HCT116 (cell line): ENCODE measurements around the gene UBASH3B. TPM values are rescaled to one million over a fixed set of nuclear protein-coding genes. Genes with fewer than 3 reads are reported as not detected.

Experiments used
- ATAC-seq: fragments of 200-7000 bp; cut with Tn5 transposase; 2 replicates; pipeline ENCODE4 v1.9.1; 2020; ENCODE audit warnings: mild to moderate bottlenecking, moderate library complexity
- BruUV-seq: library from RNA; stranded (reverse); fragments of 400-500 nt; replicated peaks from 2 replicates; lab custom pipeline; 2021; lab: Mats Ljungman, UMichigan
- CTCF ChIA-PET: fragments of 300-600 bp; sonication (Branson Sonifier 250); formaldehyde crosslinking; loops from one replicate; lab custom pipeline; 2021; ENCODE audit warnings: antibody characterized with exemption; lab: Charles Lee
- POLR2A ChIA-PET: fragments of 300-600, 350-600 bp; sonication (Branson Sonifier 250); formaldehyde crosslinking; loops from one replicate; lab custom pipeline; 2021; ENCODE audit warnings: antibody characterized with exemption; lab: Charles Lee
- RAD21 ChIA-PET, 2 experiments: fragments of 300-600 bp; sonication (Branson Sonifier 250); formaldehyde crosslinking; loops; one replicate each; lab custom pipeline; 2023; ENCODE audit warnings: low total read pairs in 2 of 2; ENCODE audit not compliant: uncharacterized antibody in 2 of 2, unreplicated experiment in 2 of 2, low non-redundant PET in 1 of 2; lab: Charles Lee
- DNase-seq: peaks from one replicate; pipeline ENCODE4 v3.0.0-alpha.2; 2010; ENCODE audit warnings: low read depth, low spot score
- H2AFZ ChIP-seq: fragments of 200-600 bp; shearing (Covaris generic), sonication (generic); 2 replicates; pipeline ENCODE4 v1.6.1; 2017; ENCODE audit warnings: low read depth, mixed run types, mixed read lengths, antibody characterized with exemption, low read length; ENCODE audit not compliant: poor library complexity, severe bottlenecking
- H3K27ac ChIP-seq: 2 replicates; pipeline ENCODE4 v1.5.1; 2012; ENCODE audit warnings: low read depth, low read length
- H3K27me3 ChIP-seq: fragments of 200-600 bp; sonication (generic); 2 replicates; pipeline ENCODE4 v1.6.1; 2016; ENCODE audit warnings: mixed run types, low read length, mixed read lengths; ENCODE audit not compliant: insufficient read depth
- H3K36me3 ChIP-seq, 2 experiments: fragments of 200-500 bp in 1 of 2; fragments of 200-600 bp in 1 of 2; sonication (Bioruptor generic) in 1 of 2; sonication (generic) in 1 of 2; 2 replicates each; pipeline versions ENCODE4 v1.5.1 to v1.6.1; 2014 to 2016; ENCODE audit warnings: low read length in 2 of 2, inconsistent platforms in 1 of 2, mixed read lengths in 1 of 2, mixed run types in 1 of 2; ENCODE audit not compliant: insufficient read depth in 2 of 2, control insufficient read depth in 1 of 2
- H3K4me1 ChIP-seq, 2 experiments: fragments of 200-600 bp in 1 of 2; sonication (generic) in 1 of 2; 2 replicates each; pipeline versions ENCODE4 v1.5.1 to v1.6.1; 2012 to 2017; ENCODE audit warnings: low read length in 2 of 2, inconsistent platforms in 1 of 2, mild to moderate bottlenecking in 1 of 2, mixed read lengths in 1 of 2, mixed run types in 1 of 2, moderate library complexity in 1 of 2; ENCODE audit not compliant: insufficient read depth in 2 of 2, control insufficient read depth in 1 of 2
- H3K4me2 ChIP-seq: fragments of 200-600 bp; sonication (generic); 2 replicates; pipeline ENCODE4 v1.6.1; 2017; ENCODE audit warnings: mixed run types, low read length, mixed read lengths
- H3K4me3 ChIP-seq, 2 experiments: fragments of 200-600 bp in 1 of 2; sonication (generic) in 1 of 2; replicated peaks in 1 of 2; 2 replicates each; pipeline ENCODE4 v1.5.1; 2011 to 2016; ENCODE audit warnings: low read length in 2 of 2, control low read depth in 1 of 2, low read depth in 1 of 2, mild to moderate bottlenecking in 1 of 2, mixed read lengths in 1 of 2, mixed run types in 1 of 2
- H3K79me2 ChIP-seq: fragments of 200-600 bp; sonication (generic); 2 replicates; pipeline ENCODE4 v1.6.1; 2017; ENCODE audit warnings: mild to moderate bottlenecking, mixed run types, low read length, moderate library complexity, mixed read lengths; ENCODE audit not compliant: insufficient read depth
- H3K9ac ChIP-seq: fragments of 200-600 bp; sonication (generic); 2 replicates; pipeline ENCODE4 v1.6.1; 2016; ENCODE audit warnings: low read length, mixed read lengths
- H3K9me2 ChIP-seq: fragments of 200-600 bp; sonication (generic), shearing (Covaris generic); 2 replicates; pipeline ENCODE4 v1.6.1; 2017; ENCODE audit warnings: mixed run types, mild to moderate bottlenecking, moderate library complexity; ENCODE audit not compliant: insufficient read depth
- H3K9me3 ChIP-seq, 2 experiments: fragments of 200-500 bp in 1 of 2; fragments of 200-600 bp in 1 of 2; sonication (Bioruptor generic) in 1 of 2; sonication (generic) in 1 of 2; 2 replicates each; pipeline ENCODE4 v1.6.1; 2014 to 2017; ENCODE audit warnings: low read length in 2 of 2, mixed read lengths in 2 of 2, inconsistent platforms in 1 of 2, low read depth in 1 of 2, mild to moderate bottlenecking in 1 of 2, mixed run types in 1 of 2, moderate library complexity in 1 of 2; ENCODE audit not compliant: control insufficient read depth in 1 of 2, insufficient read depth in 1 of 2
- H4K20me1 ChIP-seq: fragments of 200-600 bp; sonication (generic), shearing (Covaris generic); 2 replicates; pipeline ENCODE4 v1.6.1; 2017; ENCODE audit warnings: mixed run types, mild to moderate bottlenecking, moderate library complexity; ENCODE audit not compliant: insufficient read depth
- CEBPB ChIP-seq: IDR thresholded peaks from 2 replicates; pipeline ENCODE4 v1.6.1; 2012; ENCODE audit warnings: low read depth
- EGR1 ChIP-seq: IDR thresholded peaks from 2 replicates; pipeline ENCODE4 v1.6.1; 2012; ENCODE audit warnings: low read depth
- ELF1 ChIP-seq: IDR thresholded peaks from 2 replicates; pipeline ENCODE4 v1.6.1; 2012; ENCODE audit warnings: low read depth, borderline replicate concordance
- EZH2 ChIP-seq: fragments of 200-600 bp; sonication (generic); IDR thresholded peaks from 2 replicates; pipeline ENCODE4 v1.6.1; 2017; ENCODE audit warnings: antibody characterized with exemption, mixed run types
- POLR2A ChIP-seq: IDR thresholded peaks from 2 replicates; pipeline ENCODE4 v1.7.0; 2011; ENCODE audit warnings: borderline replicate concordance; ENCODE audit not compliant: insufficient read depth, insufficient read length; ENCODE audit errors: extremely low read depth
- TCF7L2 ChIP-seq: IDR thresholded peaks from 2 replicates; pipeline ENCODE4 v1.7.0; 2011; ENCODE audit warnings: borderline replicate concordance, inconsistent platforms; ENCODE audit not compliant: insufficient read depth, insufficient read length; ENCODE audit errors: extremely low read depth
- ZFX ChIP-seq: fragments of 450-650 bp; IDR thresholded peaks from 2 replicates; pipeline ENCODE4 v1.6.1; 2017
- intact Hi-C: fragments of 100-400 bp; cut with micrococcal nuclease; formaldehyde crosslinking; loops from 2 replicates; pipeline ENCODE4 v1.10.0; 2022
- total RNA-seq: library from RNA; stranded (reverse); gene quantifications from one replicate; pipeline ENCODE4 v1.2.1, GENCODE V29; 2021; ENCODE audit not compliant: unreplicated experiment
- TF ChIP-seq, protein P1 (sequence below): IDR thresholded peaks from 2 replicates; pipeline ENCODE4 v1.6.1; 2011; ENCODE audit warnings: mild to moderate bottlenecking, low read length, moderate library complexity; ENCODE audit not compliant: insufficient replicate concordance; ENCODE audit errors: extremely low read depth
- TF ChIP-seq, protein P2 (sequence below): IDR thresholded peaks from 2 replicates; pipeline ENCODE4 v1.6.1; 2012

The UBASH3B gene
- total RNA-seq, 1 experiment from 2014 or later: 40.3 TPM

DNA sequence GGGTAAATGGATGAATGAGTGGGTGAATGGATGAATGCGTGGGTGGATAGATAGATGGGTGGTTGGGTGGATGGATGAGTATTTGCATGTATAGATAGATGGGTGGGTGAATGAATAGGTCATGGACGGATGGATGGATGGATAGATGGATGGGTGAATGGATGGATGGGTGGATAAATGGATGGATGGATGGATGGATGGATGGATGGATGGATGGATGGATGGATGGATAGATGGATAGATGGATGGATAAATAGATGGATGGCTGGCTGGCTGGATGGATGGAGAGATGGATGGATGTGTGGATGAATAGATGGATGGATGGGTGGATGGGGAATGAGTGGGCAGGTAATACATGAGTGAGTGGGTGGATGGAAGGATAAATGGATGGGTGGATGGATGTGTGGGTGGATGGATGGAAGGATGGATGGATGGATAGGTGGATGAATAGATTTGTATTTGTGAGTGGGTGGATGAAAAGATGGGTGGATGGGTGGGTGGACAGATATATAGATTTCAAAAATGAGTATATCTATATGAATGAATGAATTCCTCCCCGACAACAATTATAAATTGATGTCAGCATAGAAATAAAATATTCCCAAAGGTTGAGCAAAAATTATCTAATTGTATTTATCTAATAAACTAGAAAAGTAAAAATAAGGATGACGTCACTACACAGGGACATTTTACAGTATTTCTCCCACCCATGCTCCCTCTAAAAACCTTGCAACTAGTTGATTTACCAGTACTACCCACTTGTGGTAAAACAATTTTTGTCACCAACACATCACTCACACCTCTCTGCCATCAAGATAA, 182.2 kb downstream of the UBASH3B start:
- Histone ChIP-seq H3K9me2 (no peaks in the 10 kb centered on the region), H3K27ac (no peak overlapping the region), H3K79me2 (no peaks in the 10 kb centered on the region), H3K4me2 (no peak overlapping the region), H3K9ac (no peak overlapping the region), H3K9me3 (no peaks in the 10 kb centered on the region), H3K36me3 (no peaks in the 10 kb centered on the region), H4K20me1 (no peaks in the 10 kb centered on the region), H3K4me3 (no peak overlapping the region), H3K4me1 (no peaks in the 10 kb centered on the region), H2AFZ (no peak overlapping the region), H3K27me3 (no peaks in the 10 kb centered on the region; the same call in 1 of the 2 replicates)
- TF ChIP-seq POLR2A: no peak
- no peak for TF ChIP-seq TCF7L2
- TF ChIP-seq EZH2: no peak
- TF ChIP-seq, protein P1, sequence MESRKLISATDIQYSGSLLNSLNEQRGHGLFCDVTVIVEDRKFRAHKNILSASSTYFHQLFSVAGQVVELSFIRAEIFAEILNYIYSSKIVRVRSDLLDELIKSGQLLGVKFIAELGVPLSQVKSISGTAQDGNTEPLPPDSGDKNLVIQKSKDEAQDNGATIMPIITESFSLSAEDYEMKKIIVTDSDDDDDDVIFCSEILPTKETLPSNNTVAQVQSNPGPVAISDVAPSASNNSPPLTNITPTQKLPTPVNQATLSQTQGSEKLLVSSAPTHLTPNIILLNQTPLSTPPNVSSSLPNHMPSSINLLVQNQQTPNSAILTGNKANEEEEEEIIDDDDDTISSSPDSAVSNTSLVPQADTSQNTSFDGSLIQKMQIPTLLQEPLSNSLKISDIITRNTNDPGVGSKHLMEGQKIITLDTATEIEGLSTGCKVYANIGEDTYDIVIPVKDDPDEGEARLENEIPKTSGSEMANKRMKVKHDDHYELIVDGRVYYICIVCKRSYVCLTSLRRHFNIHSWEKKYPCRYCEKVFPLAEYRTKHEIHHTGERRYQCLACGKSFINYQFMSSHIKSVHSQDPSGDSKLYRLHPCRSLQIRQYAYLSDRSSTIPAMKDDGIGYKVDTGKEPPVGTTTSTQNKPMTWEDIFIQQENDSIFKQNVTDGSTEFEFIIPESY: no peak
- TF ChIP-seq CEBPB: no peak
- no peak for TF ChIP-seq ELF1
- TF ChIP-seq, protein P2, sequence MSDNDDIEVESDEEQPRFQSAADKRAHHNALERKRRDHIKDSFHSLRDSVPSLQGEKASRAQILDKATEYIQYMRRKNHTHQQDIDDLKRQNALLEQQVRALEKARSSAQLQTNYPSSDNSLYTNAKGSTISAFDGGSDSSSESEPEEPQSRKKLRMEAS: no peak
- TF ChIP-seq ZFX: no peak
- no peak for TF ChIP-seq EGR1
- ChIA-PET POLR2A (no interaction called here), RAD21 (no interaction called here), CTCF (no interaction called here)
- ATAC-seq (no peak), DNase-seq (no peak)
- BruUV-seq: no TSS peak
- intact Hi-C loops: no loop called here
